Testis (tissue), 2 donors: ENCODE results near the gene SLAMF9.

Experiments
- CTCF ChIP-seq, 3 experiments: fragments of 450-650 bp in 2 of 3; fragments of 200-600 bp in 1 of 3; sonication (generic) in 1 of 3; IDR thresholded peaks; one replicate each; pipeline ENCODE4 v1.5.1; 2016 to 2019; ENCODE audit warnings: antibody characterized with exemption in 3 of 3, mild to moderate bottlenecking in 2 of 3, moderate library complexity in 1 of 3
- POLR2A ChIP-seq: fragments of 450-650 bp; IDR thresholded peaks from one replicate; pipeline ENCODE4 v1.6.1; 2017; ENCODE audit warnings: antibody characterized with exemption, mild to moderate bottlenecking, moderate library complexity

GRCh38 chr1:159961636-159962035 lies 7.6 kb upstream of the SLAMF9 start:
- TF ChIP-seq POLR2A (no peak), CTCF (IDR thresholded peaks at IDR 0.05) (no peak)
